RCC 7860 (cell line): Measurements from ENCODE around the gene COL27A1.

Experiments
- DNase-seq: peaks from one replicate; pipeline ENCODE4 v3.0.0-alpha.2; 2015; ENCODE audit warnings: low spot score
- FAIRE-seq: peaks from 2 replicates; lab custom pipeline; 2012; peaks lifted over from hg19 to GRCh38; lab: Jason Lieb, UNC

The COL27A1 gene

GRCh38 chr9:114200721-114201300 is 45.5 kb downstream of the COL27A1 start:
- DNase-seq (no peak), FAIRE-seq (no peak)

- FAIRE-seq, result no peak
- DNase-seq, result no peak
Observed at GRCh38 chr9:114202396-114202795, 47.1 kb downstream of the COL27A1 start.

- no peak for DNase-seq
Observed at GRCh38 chr9:114202849-114203248, 47.5 kb downstream of the COL27A1 start.

GRCh38 chr9:114203410-114204140 is 48.2 kb downstream of the COL27A1 start:
- FAIRE-seq, result no peak
- no peak for DNase-seq

More at GRCh38 chr9:114202849-114203248, 47.5 kb downstream of the COL27A1 start:
- FAIRE-seq, result no peak

GRCh38 chr9:114204265-114204664 is 48.9 kb downstream of the COL27A1 start:
- FAIRE-seq (no peak), DNase-seq (no peak)

GRCh38 chr9:114205171-114206015 is 50.1 kb downstream of the COL27A1 start:
- FAIRE-seq (no peak), DNase-seq (no peak)

GRCh38 chr9:114206221-114206789 is 51.0 kb downstream of the COL27A1 start:
- FAIRE-seq, result no peak
- no peak for DNase-seq

- FAIRE-seq, result peak; percentile 51
- peak; percentile 56 for DNase-seq
Observed at GRCh38 chr9:114207034-114207810, 51.9 kb downstream of the COL27A1 start.

- DNase-seq (no peak), FAIRE-seq (no peak)
Observed at GRCh38 chr9:114207845-114208244, 52.5 kb downstream of the COL27A1 start.

- no peak for FAIRE-seq
- no peak for DNase-seq
Observed at GRCh38 chr9:114209151-114209550, 53.8 kb downstream of the COL27A1 start.

GRCh38 chr9:114210136-114210535 is 54.8 kb downstream of the COL27A1 start:
- DNase-seq, result no peak
- FAIRE-seq, result no peak

- no peak for FAIRE-seq
Observed at GRCh38 chr9:114210691-114211276, 55.4 kb downstream of the COL27A1 start.

GRCh38 chr9:114212826-114213225 is 57.5 kb downstream of the COL27A1 start:
- no peak for FAIRE-seq
- DNase-seq, result no peak

More at GRCh38 chr9:114210691-114211276, 55.4 kb downstream of the COL27A1 start:
- no peak for DNase-seq

- no peak for DNase-seq
- no peak for FAIRE-seq
Observed at GRCh38 chr9:114213566-114213965, 58.2 kb downstream of the COL27A1 start.

GRCh38 chr9:114214181-114214580 is 58.8 kb downstream of the COL27A1 start:
- DNase-seq (no peak), FAIRE-seq (no peak)

GRCh38 chr9:114214686-114215414 is 59.5 kb downstream of the COL27A1 start:
- DNase-seq (no peak), FAIRE-seq (no peak)

- no peak for DNase-seq
- FAIRE-seq, result no peak
Observed at GRCh38 chr9:114216081-114216480, 60.7 kb downstream of the COL27A1 start.

- FAIRE-seq, result no peak
Observed at GRCh38 chr9:114216976-114217375, 61.6 kb downstream of the COL27A1 start.

More at GRCh38 chr9:114216976-114217375, 61.6 kb downstream of the COL27A1 start:
- DNase-seq, result no peak
